Measurements from ENCODE around the gene SMG6. TPM values are rescaled to one million over a fixed set of nuclear protein-coding genes. Genes with fewer than 3 reads are reported as not detected.

The SMG6 gene
- total and polyA plus RNA-seq, 7 donors: 11.1 to 38.8 (median 22.9) TPM

DNA sequence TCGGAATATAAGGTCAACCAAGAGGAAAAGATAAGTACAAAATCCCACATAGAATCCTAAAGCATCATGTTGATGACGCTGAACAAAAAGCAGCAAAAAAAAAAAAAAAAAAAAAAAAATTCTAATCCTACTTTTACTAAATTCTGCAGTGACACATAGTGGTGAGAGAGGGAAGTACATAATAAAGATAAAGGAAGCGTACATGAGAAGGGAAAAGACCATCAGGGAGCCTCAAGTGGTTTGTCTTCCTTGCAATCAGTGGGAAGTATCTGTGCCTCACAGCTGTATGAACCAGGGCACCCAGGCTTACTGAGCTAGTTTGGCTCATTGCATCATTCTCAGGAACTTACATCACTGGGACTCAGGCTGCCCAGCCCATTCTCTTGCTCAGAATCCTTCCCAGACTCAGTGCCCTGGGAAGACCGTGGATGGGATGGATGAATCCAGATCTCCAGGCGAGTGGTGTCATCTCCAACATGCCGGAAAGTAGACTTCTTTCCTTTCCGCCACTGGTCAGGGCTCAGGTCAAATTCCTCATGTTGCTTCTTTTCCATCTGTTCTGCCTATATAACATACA, 21.2 kb downstream of the SMG6 start:
- Histone ChIP-seq H3K27ac (peak overlapping the region; percentile 36 to 47 (median 42)), H3K36me3 (peaks cover 9 to 68% (median 26%) of the 10 kb centered on the region in 4 donors), H3K9me3 (no peaks in the 10 kb centered on the region), H3K4me3 (no peak overlapping the region), H3K27me3 (no peaks in the 10 kb centered on the region), H3K4me1 (no peaks in the 10 kb centered on the region)
- DNase-seq: no peak
- intact Hi-C loops (cut with DNase I): loop anchor here (2.0 to 5.0 kb wide), 3 partner anchors 35 to 228 kb away; partner anchors contain the start of gene HIC1
- WGBS, 2 donors: 65 to 66% methylated on average over 7 of the region's 7 CpGs
- TF ChIP-seq CTCF (IDR thresholded peaks at IDR 0.05) (peak; percentile 47 to 59 (median 51)), POLR2A (IDR thresholded peaks at IDR 0.05) (no peak), EP300 (IDR thresholded peaks at IDR 0.05) (no peak)

- H3K27ac ChIP-seq: no peak overlapping the region
- peaks cover 9 to 68% (median 26%) of the 10 kb centered on the region in 4 donors for H3K36me3 ChIP-seq
- H3K27me3 ChIP-seq: no peaks in the 10 kb centered on the region
- no peaks in the 10 kb centered on the region for H3K9me3 ChIP-seq
- intact Hi-C loops (cut with DNase I): loop anchor here (5.0 kb wide), 2 partner anchors 32 to 177 kb away; no protein-coding TSS in a partner anchor
- H3K4me1 ChIP-seq: peaks cover 0 to 5% (median 0%) of the 10 kb centered on the region in 4 donors
- 86 to 90% methylated on average over 9 of the region's 9 CpGs for WGBS, 2 donors
- no peak overlapping the region for H3K4me3 ChIP-seq
- no peak for TF ChIP-seq POLR2AphosphoS5 (IDR thresholded peaks at IDR 0.05)
- no peak for TF ChIP-seq CTCF (IDR thresholded peaks at IDR 0.05)
- no peak for TF ChIP-seq POLR2A (IDR thresholded peaks at IDR 0.05)
- no peak for TF ChIP-seq EP300 (IDR thresholded peaks at IDR 0.05)
- DNase-seq: no peak
Measured at GRCh38 chr17:2279707-2280106, 23.9 kb downstream of the SMG6 start.

DNA sequence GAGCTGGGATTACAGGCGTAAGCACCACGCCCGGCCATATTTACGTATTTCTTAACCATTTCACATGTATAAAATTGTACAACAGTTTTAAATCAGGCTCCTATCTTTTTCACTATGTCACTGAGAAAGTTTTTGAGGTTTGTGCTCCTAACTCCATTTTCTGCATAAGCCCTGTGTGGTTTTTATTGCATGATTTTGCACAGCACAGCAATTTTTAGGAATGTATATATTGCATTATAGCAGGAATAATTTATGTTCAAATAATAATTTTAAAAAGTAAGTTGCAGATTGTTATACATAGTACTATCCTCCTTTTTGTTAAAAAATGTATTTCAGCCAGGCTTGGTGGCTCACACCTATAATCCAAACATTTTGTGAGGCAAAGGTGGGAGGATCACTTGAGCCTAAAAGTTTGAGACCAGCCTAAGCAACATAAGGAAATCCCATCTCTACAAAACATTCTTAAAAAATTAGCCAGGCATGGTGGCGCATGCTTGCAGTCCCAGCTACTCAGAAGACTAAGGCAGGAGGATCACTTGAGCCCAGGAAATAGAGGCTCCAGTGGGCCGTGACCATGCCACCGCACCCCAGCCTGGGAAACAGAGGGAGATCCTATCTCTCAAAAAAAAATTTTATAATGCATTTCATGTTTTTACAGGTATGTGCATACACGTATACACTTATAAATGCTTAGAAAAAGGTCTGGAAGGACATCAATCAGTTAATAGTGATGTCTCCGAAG, 26.0 kb downstream of the SMG6 start:
- Histone ChIP-seq H3K4me1 (peaks cover 0 to 5% (median 0%) of the 10 kb centered on the region in 4 donors), H3K4me3 (no peak overlapping the region), H3K9me3 (no peaks in the 10 kb centered on the region), H3K36me3 (peaks cover 3 to 64% (median 23%) of the 10 kb centered on the region in 4 donors), H3K27me3 (no peaks in the 10 kb centered on the region), H3K27ac (no peak overlapping the region)
- intact Hi-C loops (cut with DNase I): no loop called here
- TF ChIP-seq EP300 (IDR thresholded peaks at IDR 0.05): no peak
- no peak for TF ChIP-seq POLR2A (IDR thresholded peaks at IDR 0.05)
- TF ChIP-seq POLR2AphosphoS5 (IDR thresholded peaks at IDR 0.05): no peak
- TF ChIP-seq CTCF (IDR thresholded peaks at IDR 0.05): no peak
- DNase-seq: no peak
- WGBS, 2 donors: 95 to 96% methylated on average over 9 of the region's 9 CpGs

GRCh38 chr17:2275722-2276121, 27.9 kb downstream of the SMG6 start:
- WGBS, 2 donors: 74 to 83% methylated on average over 1 of the region's 1 CpG
- Histone ChIP-seq H3K36me3 (peaks cover 0 to 47% (median 12%) of the 10 kb centered on the region in 4 donors), H3K4me3 (no peak overlapping the region), H3K4me1 (peaks cover 0 to 5% (median 0%) of the 10 kb centered on the region in 4 donors), H3K9me3 (no peaks in the 10 kb centered on the region), H3K27ac (peak overlapping the region in 1 of 4 donors; percentile 15), H3K27me3 (no peaks in the 10 kb centered on the region)
- TF ChIP-seq POLR2A (IDR thresholded peaks at IDR 0.05) (no peak), POLR2AphosphoS5 (IDR thresholded peaks at IDR 0.05) (no peak)
- no peak for DNase-seq
- intact Hi-C loops (cut with DNase I): no loop called here

DNA sequence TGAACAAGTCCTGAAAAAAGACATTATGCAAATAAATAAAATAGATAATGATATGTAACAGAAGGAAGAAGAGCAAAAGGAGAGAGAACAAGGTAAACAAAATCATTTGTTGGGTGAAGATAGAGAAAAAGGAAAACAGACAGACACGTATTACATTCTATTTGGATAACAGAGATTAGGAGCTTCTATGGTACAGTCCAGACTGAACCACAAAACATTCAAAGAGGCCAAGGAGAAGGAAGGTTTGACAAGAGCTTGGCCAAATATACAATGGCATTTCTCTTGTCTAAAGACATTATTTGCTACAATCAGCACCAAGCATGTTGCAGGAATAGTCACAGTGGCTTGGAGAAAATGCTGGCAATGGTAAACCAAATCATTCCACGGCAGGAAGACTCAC, 29.2 kb downstream of the SMG6 start:
- intact Hi-C loops (cut with DNase I): no loop called here
- Histone ChIP-seq H3K9me3 (no peaks in the 10 kb centered on the region), H3K4me1 (peaks cover 0 to 5% (median 2%) of the 10 kb centered on the region in 4 donors), H3K36me3 (peaks cover 0 to 34% (median under 1%) of the 10 kb centered on the region in 4 donors), H3K27ac (no peak overlapping the region), H3K27me3 (no peaks in the 10 kb centered on the region), H3K4me3 (no peak overlapping the region)
- 66 to 70% methylated on average over 2 of the region's 2 CpGs for WGBS, 2 donors
- TF ChIP-seq POLR2AphosphoS5 (IDR thresholded peaks at IDR 0.05): no peak
- TF ChIP-seq POLR2A (IDR thresholded peaks at IDR 0.05): no peak
- TF ChIP-seq EP300 (IDR thresholded peaks at IDR 0.05): no peak
- no peak for TF ChIP-seq CTCF (IDR thresholded peaks at IDR 0.05)
- no peak for DNase-seq

Measured in sigmoid colon (tissue), 7 donors.